AG20443 (cell line): Measurements from ENCODE around the gene LRG1.
"Not testable (repeated sequence)": the region's sequence is repeated elsewhere in the genome, so short reads cannot be mapped to it uniquely, and the experiment has no call there.

ENCODE experiments used
- DNase-seq: peaks from one replicate; pipeline ENCODE4 v3.0.0; 2012; ENCODE audit warnings: low spot score, mixed read lengths

Gene LRG1

DNA sequence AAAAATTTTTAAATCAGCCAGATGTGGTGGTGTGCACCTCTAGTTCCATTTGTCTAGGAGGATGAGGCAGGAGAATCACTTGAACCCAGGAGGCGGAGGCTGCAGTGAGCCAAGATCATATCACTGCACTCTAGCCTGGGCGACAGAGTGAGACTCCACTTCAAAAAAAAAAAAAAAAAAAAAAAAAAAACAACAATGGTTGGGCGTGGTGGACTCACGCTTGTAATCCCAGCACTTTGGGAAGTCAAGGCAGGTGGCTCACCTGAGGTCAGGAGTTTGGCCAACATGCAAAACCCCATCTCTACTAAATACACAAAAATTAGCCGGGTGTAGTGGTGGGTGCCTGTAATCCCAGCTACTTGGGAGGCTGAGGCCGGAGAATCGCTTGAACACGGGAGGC is 12.5 kb downstream of the LRG1 start:
- not testable (repeated sequence) for DNase-seq

DNA sequence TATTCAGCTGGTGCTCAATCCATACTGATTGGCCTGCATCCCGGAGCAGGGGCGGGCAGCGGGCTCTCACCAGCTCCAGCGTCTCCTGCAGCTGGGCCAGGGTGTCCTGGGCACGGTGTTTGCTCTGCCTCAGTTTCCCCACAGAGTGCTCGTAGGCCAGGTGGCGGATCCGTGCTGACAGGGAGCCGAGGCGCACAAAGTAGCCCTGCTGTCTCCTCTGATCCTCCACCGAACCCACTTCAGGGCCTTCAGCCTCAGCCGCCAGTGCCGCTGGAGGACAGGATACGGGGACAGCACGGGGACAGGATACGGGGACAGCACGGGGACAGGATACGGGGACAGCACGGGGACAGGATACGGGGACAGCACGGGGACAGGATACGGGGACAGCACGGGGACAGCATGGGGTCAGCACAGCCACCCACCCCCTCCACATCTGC is 14.3 kb downstream of the LRG1 start:
- DNase-seq = no peak

DNA sequence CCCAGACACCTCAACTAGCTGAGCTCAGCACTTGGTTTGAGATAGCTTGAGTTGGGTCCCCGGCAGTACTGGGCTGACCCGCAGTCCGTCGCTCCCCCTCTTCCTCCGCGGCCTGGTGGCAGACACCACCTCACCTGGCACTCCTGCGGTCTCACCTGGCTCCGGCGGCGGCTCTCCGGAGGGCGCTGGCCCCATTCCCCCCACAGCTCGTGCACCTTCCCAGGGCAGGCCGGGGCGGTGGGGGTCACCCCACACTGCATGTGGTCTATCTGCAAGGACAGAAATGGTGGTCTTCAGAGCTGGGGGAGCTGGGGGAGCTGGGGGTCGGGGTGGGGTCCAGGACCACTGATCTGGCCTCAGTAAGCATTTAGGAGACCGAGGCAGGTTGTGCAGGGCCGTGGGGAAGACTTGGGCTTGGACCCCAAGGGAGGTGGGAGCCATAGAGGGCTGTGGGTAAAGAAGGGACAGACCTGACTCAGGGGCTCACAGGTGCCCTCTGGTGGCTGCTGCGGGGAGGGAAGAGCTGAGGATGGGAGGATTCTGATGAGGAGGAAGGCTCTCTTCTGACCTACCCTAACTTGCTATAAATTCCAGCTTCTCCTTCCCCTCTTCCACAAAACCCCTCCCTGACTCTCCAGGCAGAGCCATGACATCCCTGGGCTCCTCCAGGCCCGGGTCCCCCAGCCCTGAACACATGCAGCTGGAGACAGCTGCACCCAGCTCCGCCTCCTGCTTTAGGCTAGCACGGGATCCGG is 14.9 kb downstream of the LRG1 start:
- peak; percentile 72 for DNase-seq

DNA sequence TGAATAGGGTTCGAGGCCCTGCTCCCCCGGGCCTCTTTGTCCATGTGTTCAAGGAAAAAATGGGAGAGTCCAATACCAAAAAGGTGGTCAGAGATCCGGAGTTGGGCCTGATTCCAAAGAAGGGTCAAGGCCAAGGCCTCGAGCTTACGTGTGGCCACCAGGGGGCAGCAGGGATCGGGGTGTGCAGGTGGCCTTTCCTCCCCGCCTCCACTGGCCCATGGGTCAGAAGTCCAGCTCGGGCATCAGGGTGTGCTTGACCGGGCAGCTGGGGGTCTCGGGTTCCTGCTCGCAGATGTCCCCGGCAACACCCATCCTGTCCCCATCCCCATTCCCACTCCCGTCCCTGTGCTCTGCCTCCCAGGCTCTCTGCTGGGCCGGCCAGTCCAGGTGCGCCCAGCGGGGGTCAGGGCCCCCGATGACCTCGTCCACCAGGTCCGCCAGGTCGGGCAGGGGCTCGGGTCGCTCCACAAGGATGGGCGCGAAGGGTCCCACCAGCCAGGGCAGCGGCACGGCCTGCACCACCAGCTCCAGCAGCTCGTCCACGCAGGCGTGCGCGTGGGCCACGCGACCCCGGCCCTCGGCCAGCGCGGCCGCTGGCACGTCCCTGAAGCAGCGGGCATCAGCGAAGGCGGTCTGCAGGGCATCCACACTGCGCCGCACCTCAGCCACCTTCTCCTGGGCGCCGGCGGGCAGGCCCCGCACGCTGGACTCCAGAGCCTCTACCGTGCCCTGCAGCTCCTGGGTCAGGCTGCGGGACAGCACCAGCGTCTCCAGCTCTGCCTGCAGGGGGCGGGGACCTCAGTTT is 16.3 kb downstream of the LRG1 start:
- DNase-seq = peak; percentile 77

DNA sequence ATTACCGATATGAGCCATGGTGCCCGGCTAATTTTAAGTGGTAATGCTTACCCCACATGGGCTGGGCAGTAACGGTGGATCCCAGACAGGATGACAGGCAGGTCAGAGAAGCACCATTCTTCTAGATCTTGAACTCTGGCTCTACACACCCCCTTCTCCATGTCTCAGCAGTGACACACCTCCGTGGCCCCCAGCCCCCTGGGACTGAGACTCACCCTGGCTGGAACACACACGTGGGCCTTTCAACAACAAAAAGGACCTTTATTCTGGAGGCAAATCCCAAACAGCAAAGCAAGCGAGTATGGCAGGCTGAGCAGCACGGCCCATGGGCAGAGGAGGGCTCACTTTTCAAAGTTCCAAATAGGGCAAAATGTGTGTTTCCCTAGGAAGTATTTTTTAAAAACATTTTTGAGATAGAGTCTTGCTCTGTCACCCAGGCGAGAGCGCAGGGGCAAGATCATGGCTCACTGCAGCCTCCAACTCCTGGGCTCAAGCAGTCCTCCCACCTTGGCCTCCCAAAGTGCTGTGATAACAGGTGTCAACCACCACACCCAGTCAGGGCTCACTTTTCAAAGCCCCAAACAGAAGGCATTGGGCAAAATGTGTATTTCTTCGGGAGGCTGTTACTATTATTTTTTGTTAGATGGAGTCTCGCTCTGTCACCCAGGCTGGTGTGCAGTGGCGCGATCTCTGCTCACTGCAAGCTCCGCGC is 17.4 kb downstream of the LRG1 start:
- DNase-seq = no peak

DNA sequence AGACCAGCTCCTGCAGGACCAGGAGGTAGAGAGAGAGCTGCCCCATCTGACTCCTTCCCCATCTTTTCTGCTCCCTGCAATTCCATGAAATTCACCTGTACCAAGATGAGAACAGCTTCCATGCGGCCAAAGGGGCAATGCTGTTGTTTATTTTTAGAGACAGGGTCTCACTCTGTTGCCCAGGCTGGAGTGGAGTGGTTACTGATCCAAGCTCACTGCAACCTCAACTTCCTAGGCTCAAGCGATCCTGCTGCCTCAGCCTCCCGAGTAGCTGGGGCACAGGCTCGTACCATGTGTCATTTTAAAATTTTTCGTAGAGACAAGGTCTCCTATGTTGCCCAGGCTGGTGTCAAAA is 18.0 kb downstream of the LRG1 start:
- DNase-seq = no peak

DNA sequence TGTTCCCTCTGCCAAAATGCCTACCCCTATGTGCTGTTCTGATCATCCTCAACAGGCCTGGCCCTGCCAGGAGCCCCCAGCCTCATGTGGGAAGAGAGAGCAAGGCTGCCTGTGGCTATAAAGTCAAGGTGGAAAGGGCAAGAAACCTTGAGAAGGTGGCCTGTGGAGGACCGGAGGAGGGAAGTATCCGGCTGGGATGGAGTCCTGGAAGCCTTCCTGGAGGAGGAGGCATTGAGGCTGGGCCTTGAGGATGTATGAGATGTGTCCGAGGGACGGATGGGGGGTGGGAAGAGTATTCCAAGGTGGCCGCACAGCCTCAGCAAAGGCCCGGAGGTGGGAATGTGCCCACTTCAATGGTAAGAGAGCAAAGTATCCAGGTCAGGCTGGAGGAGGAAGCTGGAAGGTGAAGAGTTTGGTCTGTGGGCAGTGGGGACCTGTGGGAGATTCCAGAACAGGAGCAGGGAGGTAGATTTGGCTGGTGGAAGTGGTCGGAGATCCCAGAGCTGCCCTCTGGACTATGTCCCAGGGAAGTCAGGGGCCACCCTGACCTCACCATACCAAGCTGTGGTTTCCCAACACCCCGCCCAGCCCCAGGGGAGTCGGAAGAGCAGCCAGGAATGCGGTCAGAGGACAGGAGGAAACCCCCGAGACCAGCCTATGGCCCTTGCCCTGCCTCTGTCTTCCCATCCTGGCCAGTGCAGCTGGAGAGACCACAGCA is 18.5 kb downstream of the LRG1 start:
- DNase-seq = no peak

DNA sequence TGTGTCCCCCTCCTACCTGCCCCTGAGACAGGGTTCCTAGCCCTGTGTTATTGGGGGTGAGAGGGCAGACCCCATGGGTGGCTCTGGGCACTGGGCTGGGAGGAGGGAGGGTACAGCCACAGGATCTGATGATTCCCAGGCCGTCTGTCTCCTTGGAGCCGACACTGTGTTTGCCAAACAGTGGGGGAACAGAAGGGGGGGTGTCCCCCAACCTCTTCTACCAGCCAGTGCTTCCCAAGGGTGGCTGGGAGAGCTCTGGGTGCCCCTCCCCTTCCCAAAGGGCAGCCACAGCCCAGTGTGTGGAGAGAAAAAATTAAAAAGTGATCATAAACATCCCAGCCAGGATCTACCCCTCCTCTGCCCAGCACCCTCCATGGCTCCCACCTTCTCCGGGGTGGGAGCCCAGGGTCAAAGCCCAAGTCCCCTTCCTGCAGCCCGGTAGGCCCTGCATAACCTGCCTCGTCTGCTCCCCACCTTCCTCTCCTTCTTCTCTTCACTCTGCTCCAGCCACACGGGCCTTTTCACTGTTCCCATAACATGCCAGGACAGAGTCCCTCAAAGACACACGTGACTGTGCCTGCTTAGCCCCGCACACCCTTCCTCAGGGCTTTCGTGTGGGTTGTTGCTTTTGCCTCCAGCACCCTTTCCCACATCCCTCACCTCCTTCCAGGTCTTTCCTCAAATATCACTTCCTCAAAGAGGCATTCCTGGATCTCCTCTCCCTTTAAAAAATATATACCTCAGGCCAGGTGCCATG is 20.1 kb downstream of the LRG1 start:
- no peak for DNase-seq

DNA sequence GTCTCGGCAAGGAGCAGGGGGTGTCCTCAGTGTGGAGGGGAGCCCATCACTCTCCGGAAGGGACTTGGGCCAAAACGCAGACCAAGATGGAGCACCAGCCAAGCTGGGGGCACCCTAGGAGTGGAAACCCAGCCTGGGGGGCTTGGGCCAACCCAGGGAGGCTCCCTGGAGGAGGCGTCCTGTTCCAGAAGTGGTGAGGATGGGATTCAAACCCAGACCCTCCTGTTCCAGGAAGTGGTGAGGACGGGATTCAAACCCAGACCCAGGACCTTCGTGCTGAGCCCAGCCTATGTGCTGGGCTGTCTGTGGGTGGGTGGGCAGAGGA is 20.7 kb downstream of the LRG1 start:
- no peak for DNase-seq

DNA sequence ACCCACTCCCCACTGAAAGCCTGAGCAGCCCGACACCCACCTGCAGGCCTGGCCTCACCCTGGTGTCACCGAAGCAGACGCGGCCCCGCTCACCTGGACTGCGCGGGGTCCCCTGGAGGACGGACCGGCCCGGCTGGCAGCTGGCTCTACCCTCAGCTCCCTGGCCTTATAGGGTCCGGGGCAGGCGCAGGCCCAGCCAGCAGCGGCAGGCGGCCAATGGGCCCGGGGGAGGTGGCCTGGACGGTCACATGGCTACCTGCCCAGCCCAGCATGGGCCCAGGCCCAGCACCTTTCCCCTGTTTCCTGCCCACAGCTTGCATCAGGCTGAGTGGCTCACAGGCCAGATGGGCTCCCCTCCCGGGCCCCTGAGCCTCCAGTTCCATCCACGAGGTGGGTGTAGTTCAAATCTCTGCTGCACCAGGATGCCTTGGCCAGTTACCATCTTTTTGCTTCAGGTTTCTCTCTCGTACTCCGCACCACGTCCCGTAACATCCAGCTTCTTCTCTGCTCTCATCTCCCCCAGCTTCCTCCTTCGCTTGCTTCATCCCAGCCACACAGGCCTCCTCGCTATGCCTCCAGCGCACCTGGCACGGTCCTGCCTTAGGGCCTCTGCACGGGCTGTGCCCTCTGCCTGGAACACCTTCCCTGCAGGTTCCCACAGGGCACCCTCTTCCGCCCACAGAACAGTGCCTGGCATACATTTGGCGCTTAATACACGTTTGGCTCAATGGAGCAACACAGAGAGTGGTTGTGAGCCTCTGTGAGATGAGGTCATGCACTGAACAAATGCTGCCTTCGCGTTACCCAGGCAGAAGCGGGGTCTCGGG is 21.3 kb downstream of the LRG1 start, which contains the start of gene PLIN4:
TSS of gene PLIN4 (minus strand) at position 142 of the 827 bp plus-strand sequence. CDS start 214 bp downstream, outside the sequence.
- peak; percentile 49 for DNase-seq

DNA sequence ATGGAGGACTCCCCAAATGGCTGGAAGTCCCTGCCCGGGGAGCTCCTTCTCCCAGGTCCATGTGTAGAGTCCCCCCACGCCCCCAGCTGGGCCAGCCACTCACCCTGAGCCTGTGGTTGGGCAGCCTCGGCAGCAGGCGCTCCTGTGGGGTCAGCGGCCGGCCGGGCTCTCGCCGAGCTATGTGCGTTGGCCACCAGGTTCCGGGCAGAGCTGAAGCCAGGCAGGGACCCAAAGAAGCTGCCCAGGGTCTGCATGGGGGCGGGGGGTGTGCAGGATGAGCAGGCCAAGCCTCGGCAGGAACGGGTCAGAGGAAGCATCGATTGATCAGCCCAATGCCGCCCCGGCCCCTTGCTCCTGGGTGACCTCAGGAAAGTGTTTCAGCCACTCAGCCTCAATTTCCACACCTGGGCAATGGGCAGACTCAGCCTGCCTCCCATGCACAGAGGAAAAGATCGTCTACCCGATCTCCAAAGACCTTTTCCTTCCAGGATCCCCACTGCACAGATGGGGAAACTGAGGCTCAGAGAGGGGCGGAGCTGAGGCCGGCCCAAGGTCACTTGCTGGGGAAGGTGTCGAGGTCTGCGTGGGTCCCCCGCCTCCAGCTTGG is 22.3 kb downstream of the LRG1 start:
- no peak for DNase-seq

DNA sequence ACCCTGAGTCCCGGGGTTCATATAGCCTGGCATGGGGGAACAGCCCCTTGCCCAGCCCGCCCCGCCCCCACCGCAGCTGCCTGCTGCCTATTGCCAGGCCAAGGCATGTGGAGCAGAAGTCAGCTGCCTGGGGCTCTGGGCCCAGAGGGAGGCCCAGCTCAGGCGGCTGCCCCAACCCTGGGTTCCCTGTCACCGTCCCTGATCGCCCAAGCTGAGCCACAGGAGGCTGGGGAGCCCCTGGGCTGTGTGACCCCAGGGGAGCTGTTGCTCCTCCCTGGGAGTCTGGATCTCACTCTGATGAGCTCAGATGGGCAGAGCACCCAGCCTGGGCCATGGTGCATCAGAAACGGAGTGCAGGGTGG is 22.9 kb downstream of the LRG1 start:
- no peak for DNase-seq

DNA sequence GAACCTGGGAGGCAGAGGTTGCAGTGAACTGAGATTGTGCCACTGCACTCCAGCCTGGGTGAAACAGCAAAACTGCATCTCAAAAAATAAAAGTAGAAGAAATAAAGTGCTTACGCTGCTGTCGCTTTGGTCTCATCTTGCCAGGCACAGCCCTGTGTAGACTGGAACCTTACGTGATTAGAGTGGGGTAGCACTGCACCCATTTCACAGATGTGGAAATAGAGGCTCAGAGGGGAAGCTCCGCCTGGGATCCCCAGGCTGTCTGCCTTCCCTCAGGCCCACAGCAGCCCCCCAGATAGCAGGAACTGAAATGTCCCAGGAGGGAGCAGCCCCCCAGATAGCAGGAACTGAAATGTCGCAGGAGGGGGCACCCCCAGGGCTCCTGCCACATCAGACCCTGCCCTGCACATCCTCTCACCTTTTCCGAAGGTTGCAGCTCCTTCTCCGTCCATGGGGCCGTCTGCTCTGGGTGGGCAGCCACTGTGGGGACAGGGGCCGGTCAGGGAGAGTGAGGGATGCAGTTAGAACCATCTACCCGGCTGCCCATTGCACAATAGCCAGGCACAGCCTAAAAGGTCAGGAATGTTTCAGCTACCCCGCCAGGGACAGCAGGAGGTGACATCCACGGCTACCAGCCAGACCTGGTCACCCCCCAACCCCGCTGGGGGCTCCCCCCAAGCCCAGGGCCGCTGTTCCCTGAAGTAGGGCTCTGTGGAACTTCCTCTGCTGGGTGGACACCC is 23.5 kb downstream of the LRG1 start:
- no peak for DNase-seq

DNA sequence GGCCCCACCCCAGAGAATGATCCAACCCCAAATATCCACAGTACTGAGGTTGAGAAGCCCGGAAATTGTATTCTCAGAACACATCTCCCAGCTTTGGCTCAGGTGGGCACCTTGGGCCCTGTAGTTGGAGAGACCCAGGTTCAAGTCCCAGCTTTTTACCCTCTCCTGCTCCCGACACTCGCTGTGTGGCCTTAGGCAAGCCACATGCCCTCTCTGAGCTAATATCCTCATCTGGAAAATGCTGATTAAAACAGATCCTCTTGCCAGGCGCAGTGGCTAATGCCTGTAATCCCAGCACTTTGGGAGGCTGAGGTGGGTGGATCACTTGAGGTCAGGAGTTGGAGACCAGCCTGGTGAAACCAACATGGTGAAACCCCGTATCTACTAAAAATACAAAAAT is 24.1 kb downstream of the LRG1 start:
- no peak for DNase-seq

DNA sequence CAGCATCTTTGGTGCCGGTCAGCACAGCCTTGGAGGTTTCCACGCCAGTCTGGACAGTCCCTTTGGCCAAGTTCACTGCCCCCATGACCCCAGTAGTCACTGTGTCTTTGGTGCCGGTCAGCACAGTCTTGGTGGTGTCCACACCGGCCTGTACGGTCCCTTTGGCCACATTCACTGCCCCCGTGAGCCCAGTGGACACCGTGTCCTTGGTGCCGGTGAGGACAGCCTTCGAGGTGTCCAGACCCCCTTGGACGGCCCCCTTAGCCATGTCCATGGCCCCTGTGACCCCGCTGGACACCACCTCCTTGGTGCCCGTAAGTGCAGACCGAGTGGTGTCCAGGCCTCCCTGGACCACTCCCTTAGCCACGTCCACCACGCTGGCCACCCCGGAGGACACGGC is 26.6 kb downstream of the LRG1 start:
- DNase-seq = no peak

DNA sequence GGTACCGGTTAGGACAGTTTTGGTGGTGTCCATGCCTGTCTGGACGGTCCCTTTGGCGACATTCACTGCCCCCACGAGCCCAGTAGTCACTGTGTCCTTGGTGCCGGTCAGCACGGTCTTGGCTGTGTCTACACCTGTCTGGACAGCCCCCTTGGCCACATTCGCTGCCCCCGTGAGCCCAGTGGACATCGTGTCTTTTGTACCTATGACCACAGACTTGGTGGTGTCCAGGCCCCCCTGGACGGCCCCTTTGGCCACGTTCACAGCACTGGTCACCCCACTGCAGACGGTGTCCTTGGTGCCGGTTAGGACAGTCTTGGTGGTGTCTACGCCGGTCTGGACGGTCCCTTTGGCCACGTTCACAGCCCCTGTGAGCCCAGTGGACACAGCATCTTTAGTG is 27.8 kb downstream of the LRG1 start:
- no peak for DNase-seq

DNA sequence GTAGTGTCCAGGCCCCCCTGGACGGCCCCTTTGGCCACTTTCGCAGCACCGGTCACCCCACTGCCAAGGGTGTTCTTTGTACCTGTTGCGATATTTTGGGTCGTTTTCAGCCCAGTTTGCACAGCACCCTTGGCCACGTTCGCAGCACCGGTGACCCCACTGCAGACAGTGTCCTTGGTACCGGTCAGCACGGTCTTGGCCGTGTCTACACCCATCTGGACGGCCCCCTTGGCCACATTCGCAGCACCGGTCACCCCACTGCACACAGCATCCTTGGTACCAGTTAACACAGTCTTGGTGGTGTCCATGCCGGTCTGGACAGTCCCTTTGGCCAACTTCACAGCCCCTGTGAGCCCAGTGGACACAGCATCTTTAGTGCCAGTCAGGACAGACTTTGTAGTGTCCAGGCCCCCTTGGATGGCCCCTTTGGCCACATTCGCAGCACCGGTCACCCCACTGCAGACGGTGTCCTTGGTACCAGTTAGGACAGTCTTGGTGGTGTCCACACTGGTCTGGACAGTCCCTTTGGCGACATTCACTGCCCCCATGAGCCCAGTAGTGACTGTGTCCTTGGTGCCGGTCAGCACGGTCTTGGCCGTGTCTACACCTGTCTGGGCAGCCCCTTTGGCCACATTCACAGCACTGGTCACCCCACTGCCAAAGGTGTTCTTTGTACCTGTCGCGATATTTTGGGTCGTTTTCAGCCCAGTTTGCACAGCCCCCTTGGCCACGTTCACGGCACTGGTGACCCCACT is 28.4 kb downstream of the LRG1 start:
- DNase-seq = no peak

DNA sequence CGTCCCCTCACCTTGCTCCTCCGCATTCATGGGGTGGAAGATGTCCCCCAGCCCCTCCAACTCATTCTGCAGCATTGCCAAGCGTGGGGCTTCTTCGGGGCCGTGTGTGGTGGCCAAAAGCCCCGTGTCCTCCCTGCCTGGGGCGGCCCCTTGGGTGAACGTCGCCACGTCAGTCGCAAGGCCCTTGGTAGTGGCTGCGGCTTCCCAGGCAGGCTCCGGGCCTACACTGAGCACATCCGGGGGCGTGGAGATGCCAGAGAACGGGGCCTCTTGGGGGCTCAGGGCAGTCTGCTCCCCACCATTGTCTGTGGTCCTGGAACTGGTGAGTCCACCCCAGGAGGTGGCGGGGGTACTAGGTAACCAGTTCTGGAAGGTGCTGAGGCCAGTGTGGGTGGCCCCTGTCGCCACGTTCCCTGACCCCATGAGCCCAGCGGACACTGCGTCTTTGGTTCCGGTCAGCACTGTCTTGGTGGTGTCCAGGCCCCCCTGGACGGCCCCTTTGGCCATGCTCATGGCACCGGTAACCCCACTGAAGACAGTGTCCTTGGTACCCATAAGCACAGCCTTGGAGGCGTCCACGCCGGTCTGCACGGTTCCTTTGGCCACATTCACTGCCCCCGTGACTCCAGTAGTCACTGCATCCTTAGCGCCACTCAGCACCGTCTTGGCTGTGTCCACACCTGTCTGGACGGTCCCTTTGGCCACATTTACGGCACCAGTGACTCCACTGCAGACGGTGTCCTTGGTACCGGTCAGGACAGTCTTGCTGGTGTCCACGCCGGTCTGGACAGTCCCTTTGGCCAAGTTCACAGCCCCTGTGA is 29.2 kb downstream of the LRG1 start:
- DNase-seq = no peak
